H1 (cell line): ENCODE results near the gene KCTD21. TPM values are rescaled to one million over a fixed set of nuclear protein-coding genes. Genes with fewer than 3 reads are reported as not detected.

Experiments used
- USF2 ChIP-seq: IDR thresholded peaks from 2 replicates; pipeline ENCODE4 v1.6.1; 2011; ENCODE audit warnings: low read length, improper control_type of control experiment
- polyA plus RNA-seq, 7 experiments: library from polyadenylated mRNA; depleted of rRNA in 3 of 7; stranded (reverse) in 5 of 7; unstranded in 2 of 7; fragments of >200 nt in 5 of 7; fragments of 200-250 nt in 2 of 7; gene quantifications; 1 replicate in 5 of 7; 2 replicates in 1 of 7; 4 replicates in 1 of 7; pipeline versions ENCODE4 v1.2.1 to v1.2.3, GENCODE V29; 2011 to 2013; ENCODE audit warnings: missing spikeins in 2 of 7, mixed read lengths in 2 of 7
- total RNA-seq: library from RNA; stranded (reverse); fragmentation: NEBNext Ultra II Directional; extraction: Animal tissue kit (Norgen Biotek cat#: 25700); gene quantifications from 2 replicates; pipeline ENCODE4 v1.2.1, GENCODE V29; 2021

KCTD21 gene
- total and polyA plus RNA-seq, 2 of the 8 experiments (the other 6 are each of a cell fraction or from before 2014, with no cell fraction given): 3.2 to 4.1 TPM

GRCh38 chr11:78194490-78194889, 6.1 kb upstream of the KCTD21 start (continued):
- no peak for TF ChIP-seq USF2
